Activated naive CD4-positive, alpha-beta T cell treated with anti-CD3 and anti-CD28 coated beads, Interleukin-2, amount 10 ng/mL, durations not matched to agents 7 days and 5 days (primary cell): ENCODE measurements around the gene FAM149A.

Experiments
- CTCF ChIA-PET: fragments of 350-600 bp; sonication (Branson Sonifier 250); formaldehyde crosslinking; loops from one replicate; lab custom pipeline; 2021; ENCODE audit warnings: antibody characterized with exemption; lab: Charles Lee
- DNase-seq: peaks from one replicate; pipeline ENCODE4 v3.0.0-alpha.2; 2020
- H3K27ac Mint-ChIP-seq: one replicate; pipeline ENCODE4 v1.8.0; 2021; ENCODE audit warnings: mild to moderate bottlenecking, moderate library complexity, mixed read lengths
- H3K27me3 Mint-ChIP-seq: one replicate; pipeline ENCODE4 v1.8.0; 2021; ENCODE audit warnings: mild to moderate bottlenecking, mixed read lengths
- H3K36me3 Mint-ChIP-seq: one replicate; pipeline ENCODE4 v1.8.0; 2021; ENCODE audit warnings: mixed read lengths
- H3K4me1 Mint-ChIP-seq: one replicate; pipeline ENCODE4 v1.8.0; 2021; ENCODE audit warnings: mixed read lengths
- H3K4me3 Mint-ChIP-seq: one replicate; pipeline ENCODE4 v1.8.0; 2021; ENCODE audit warnings: mild to moderate bottlenecking, moderate library complexity, mixed read lengths
- H3K9me3 Mint-ChIP-seq: one replicate; pipeline ENCODE4 v1.8.0; 2021; ENCODE audit warnings: mixed read lengths

Gene FAM149A

GRCh38 chr4:186128842-186129241 lies 24.3 kb downstream of the FAM149A start:
- H3K36me3 Mint-ChIP-seq = no peaks in the 10 kb centered on the region
- CTCF ChIA-PET = no interaction called here
- no peaks in the 10 kb centered on the region for H3K9me3 Mint-ChIP-seq
- no peak for DNase-seq
- H3K27me3 Mint-ChIP-seq = no peaks in the 10 kb centered on the region
- H3K4me1 Mint-ChIP-seq = peaks cover 6% of the 10 kb centered on the region
- no peak overlapping the region for H3K27ac Mint-ChIP-seq
- no peak overlapping the region for H3K4me3 Mint-ChIP-seq

- no peak for DNase-seq
- H3K9me3 Mint-ChIP-seq = no peaks in the 10 kb centered on the region
- peaks cover 12% of the 10 kb centered on the region for H3K4me1 Mint-ChIP-seq
- H3K27me3 Mint-ChIP-seq = no peaks in the 10 kb centered on the region
- CTCF ChIA-PET = no interaction called here
- no peak overlapping the region for H3K27ac Mint-ChIP-seq
- no peaks in the 10 kb centered on the region for H3K36me3 Mint-ChIP-seq
- H3K4me3 Mint-ChIP-seq = no peak overlapping the region
Measured at GRCh38 chr4:186131935-186132334, 27.4 kb downstream of the FAM149A start.

- Mint-ChIP-seq H3K4me1 (peaks cover 12% of the 10 kb centered on the region), H3K4me3 (no peak overlapping the region), H3K36me3 (no peaks in the 10 kb centered on the region), H3K27me3 (no peaks in the 10 kb centered on the region), H3K9me3 (no peaks in the 10 kb centered on the region), H3K27ac (no peak overlapping the region)
- CTCF ChIA-PET = interaction anchor here (0.9 kb wide), 1 partner anchor 65 kb away, joined by 3 read pairs; no protein-coding TSS in a partner anchor
- DNase-seq = no peak
Measured at GRCh38 chr4:186132577-186133242, 28.2 kb downstream of the FAM149A start.

DNA sequence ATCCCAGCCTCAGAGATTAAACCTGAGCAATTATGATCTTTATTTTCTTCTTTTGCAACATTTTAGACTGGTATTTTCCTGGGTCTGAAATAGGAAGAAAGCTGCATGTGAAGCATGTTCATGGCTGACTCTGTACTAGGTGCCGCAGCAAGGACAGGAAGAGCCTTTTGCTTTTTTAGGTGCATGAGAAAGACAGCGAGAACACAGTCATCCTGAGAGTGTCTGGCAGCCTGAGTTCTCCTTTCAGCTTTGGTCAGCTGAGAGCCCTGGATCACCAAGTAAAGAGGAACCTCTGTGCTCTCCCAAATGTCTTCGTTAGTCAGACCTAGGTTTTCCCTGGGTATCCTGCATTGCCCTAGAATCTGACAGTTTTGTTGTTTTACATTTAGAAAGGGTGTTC lies 29.8 kb downstream of the FAM149A start:
- peak overlapping the region; percentile 3 for H3K27ac Mint-ChIP-seq
- no peaks in the 10 kb centered on the region for H3K27me3 Mint-ChIP-seq
- peaks cover 12% of the 10 kb centered on the region for H3K4me1 Mint-ChIP-seq
- H3K9me3 Mint-ChIP-seq = no peaks in the 10 kb centered on the region
- H3K36me3 Mint-ChIP-seq = no peaks in the 10 kb centered on the region
- CTCF ChIA-PET = interaction anchor here (5.0 kb wide), 1 partner anchor 66 kb away, joined by 44 read pairs; the partner anchor contains the start of gene TLR3
- no peak overlapping the region for H3K4me3 Mint-ChIP-seq
- DNase-seq = no peak

GRCh38 chr4:186134861-186135260 lies 30.4 kb downstream of the FAM149A start:
- Mint-ChIP-seq H3K9me3 (no peaks in the 10 kb centered on the region), H3K27ac (no peak overlapping the region), H3K4me3 (no peak overlapping the region), H3K27me3 (no peaks in the 10 kb centered on the region), H3K36me3 (no peaks in the 10 kb centered on the region), H3K4me1 (peaks cover 12% of the 10 kb centered on the region)
- CTCF ChIA-PET = interaction anchor here (5.0 kb wide), 1 partner anchor 67 kb away, joined by 44 read pairs; the partner anchor contains the start of gene TLR3
- DNase-seq = no peak

- peaks cover 10% of the 10 kb centered on the region for H3K27me3 Mint-ChIP-seq
- H3K4me3 Mint-ChIP-seq = no peak overlapping the region
- no peaks in the 10 kb centered on the region for H3K9me3 Mint-ChIP-seq
- H3K4me1 Mint-ChIP-seq = peaks cover 11% of the 10 kb centered on the region
- H3K27ac Mint-ChIP-seq = no peak overlapping the region
- no peak for DNase-seq
- CTCF ChIA-PET = interaction anchor here (0.6 to 5.0 kb wide), 13 partner anchors 8 to 501 kb away, joined by 3 to 44 read pairs (median 3); partner anchors contain the start of gene TLR3
- H3K36me3 Mint-ChIP-seq = no peaks in the 10 kb centered on the region
Measured at GRCh38 chr4:186137196-186137794, 32.8 kb downstream of the FAM149A start.

- CTCF ChIA-PET = no interaction called here
- no peak overlapping the region for H3K27ac Mint-ChIP-seq
Measured at GRCh38 chr4:186144198-186144945, 39.9 kb downstream of the FAM149A start.

DNA sequence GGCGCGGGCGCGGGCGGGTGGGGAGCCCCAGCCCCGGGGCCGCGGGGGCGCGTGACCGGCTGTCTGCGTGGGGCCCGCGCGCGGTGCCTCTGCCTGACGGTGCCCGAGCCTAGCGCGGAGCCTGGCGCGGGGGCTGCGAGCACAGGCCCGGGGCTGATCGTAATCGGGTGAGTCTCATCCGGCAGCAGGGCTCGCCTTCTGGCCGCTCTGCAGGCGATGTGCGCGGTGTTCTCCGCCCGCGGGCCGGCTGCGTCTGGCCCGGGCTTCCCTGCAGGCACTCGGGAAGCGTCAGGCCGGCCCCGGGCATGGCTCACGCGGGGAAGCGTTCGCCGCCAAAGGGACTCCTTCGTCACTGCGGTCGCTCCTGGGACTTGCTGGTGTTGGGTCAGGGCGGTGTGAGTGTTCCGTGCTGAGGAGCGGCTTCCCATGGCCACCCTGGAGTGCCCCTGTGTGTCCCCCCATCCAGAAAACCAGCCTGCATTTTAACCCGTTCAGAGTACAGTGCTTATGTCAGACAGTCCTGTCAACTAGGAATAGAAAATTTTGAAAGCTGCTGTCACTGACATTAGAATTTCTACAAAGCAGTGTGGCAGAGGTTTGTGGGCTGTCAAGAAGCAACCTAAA lies 40.6 kb downstream of the FAM149A start:
- peak; percentile 30 for DNase-seq
- H3K4me3 Mint-ChIP-seq = peak overlapping the region; percentile 69
- H3K36me3 Mint-ChIP-seq = no peaks in the 10 kb centered on the region
- CTCF ChIA-PET = interaction anchor here (0.6 kb wide), 1 partner anchor 8 kb away, joined by 3 read pairs; no protein-coding TSS in a partner anchor
- peaks cover 11% of the 10 kb centered on the region for H3K4me1 Mint-ChIP-seq
- no peak overlapping the region for H3K27ac Mint-ChIP-seq
- peaks cover 56% of the 10 kb centered on the region for H3K27me3 Mint-ChIP-seq
- H3K9me3 Mint-ChIP-seq = no peaks in the 10 kb centered on the region

More at GRCh38 chr4:186144198-186144945, 39.9 kb downstream of the FAM149A start:
- peaks cover 11% of the 10 kb centered on the region for H3K4me1 Mint-ChIP-seq
- peaks cover 56% of the 10 kb centered on the region for H3K27me3 Mint-ChIP-seq
- H3K36me3 Mint-ChIP-seq = no peaks in the 10 kb centered on the region
- DNase-seq = peak; percentile 29
- no peaks in the 10 kb centered on the region for H3K9me3 Mint-ChIP-seq
- peak overlapping the region; percentile 68 for H3K4me3 Mint-ChIP-seq

DNA sequence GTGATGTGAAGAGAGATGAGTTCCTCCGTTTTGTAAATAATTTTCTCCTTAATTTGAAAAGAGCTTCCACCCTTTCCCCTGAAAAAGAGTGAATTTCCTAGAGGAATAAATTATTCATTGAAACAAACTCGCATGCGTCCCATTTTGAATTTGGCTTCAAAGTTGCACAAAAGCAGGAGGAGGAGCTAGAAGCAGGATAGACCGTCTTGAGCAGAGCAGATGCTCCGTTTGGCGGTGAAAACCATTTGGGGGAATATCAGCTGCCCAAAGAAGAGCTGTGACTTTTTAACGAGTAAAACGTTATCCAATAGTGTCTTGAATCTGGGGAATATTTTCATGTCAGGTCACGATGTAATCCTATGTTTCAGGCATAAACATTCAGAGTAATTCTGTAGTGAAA lies 42.0 kb downstream of the FAM149A start:
- DNase-seq = no peak
- no peak overlapping the region for H3K4me3 Mint-ChIP-seq
- peaks cover 11% of the 10 kb centered on the region for H3K4me1 Mint-ChIP-seq
- peaks cover 53% of the 10 kb centered on the region for H3K27me3 Mint-ChIP-seq
- H3K36me3 Mint-ChIP-seq = no peaks in the 10 kb centered on the region
- CTCF ChIA-PET = interaction anchor here (1.1 to 1.3 kb wide), 4 partner anchors 9 to 108 kb away, joined by 3 to 6 read pairs (median 4); no protein-coding TSS in a partner anchor
- H3K27ac Mint-ChIP-seq = no peak overlapping the region
- no peaks in the 10 kb centered on the region for H3K9me3 Mint-ChIP-seq

DNA sequence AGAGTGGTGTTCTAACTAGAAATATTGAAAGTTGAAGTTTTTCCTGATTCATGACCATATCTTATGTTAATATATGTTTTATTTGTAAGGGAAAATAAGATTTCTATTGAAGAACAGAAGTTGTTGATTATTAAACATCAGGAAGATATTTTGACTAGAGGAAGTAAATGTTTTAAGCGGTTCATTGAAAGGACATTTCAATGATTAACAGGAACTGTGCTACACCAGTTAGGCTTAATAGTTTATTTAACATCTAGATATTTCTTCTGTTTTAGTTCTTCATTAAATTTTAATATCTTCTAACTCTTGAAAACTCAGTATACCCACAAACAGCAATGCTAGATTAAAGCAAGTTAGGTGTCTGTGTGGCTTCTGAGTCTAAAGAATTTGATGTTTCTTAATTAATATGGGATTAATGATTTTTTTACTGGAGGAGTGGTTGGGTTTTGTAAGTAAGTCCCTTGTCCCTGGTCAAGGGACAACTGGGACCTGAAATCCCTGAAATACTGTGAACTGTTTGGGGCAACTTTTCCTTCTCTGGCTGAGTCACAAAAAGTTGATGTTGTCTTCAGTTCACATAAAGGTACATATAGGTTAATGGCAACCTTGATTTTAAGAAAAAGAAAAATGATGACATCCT lies 44.0 kb downstream of the FAM149A start:
- Mint-ChIP-seq H3K9me3 (no peaks in the 10 kb centered on the region), H3K4me3 (no peak overlapping the region), H3K27me3 (peaks cover 36% of the 10 kb centered on the region), H3K36me3 (no peaks in the 10 kb centered on the region), H3K4me1 (peaks cover 11% of the 10 kb centered on the region), H3K27ac (no peak overlapping the region)
- no peak for DNase-seq
- CTCF ChIA-PET = no interaction called here

DNA sequence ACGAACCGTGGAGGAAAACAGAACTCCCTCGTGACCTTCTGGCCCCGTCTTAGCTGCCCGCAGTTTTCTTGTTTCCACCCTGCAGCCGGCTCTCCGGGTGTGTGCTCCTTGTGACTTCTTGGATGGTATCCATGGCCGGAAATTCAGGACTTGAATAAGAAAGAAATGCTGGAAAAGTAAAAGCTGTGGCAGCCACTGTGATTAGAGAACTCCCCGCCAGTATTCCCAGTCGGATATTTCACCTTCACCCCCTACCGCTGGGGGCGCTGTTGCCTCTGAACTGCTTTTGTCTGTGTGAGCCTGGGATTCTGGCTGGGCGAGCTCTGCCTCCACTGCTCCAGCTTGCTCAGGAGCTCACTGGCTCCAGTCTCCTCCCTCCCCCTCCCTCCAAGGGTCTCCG lies 45.4 kb downstream of the FAM149A start:
- Mint-ChIP-seq H3K36me3 (no peaks in the 10 kb centered on the region), H3K9me3 (no peaks in the 10 kb centered on the region), H3K27ac (no peak overlapping the region), H3K27me3 (peaks cover 23% of the 10 kb centered on the region), H3K4me3 (no peak overlapping the region), H3K4me1 (peaks cover 4% of the 10 kb centered on the region)
- peak; percentile 45 for DNase-seq
- CTCF ChIA-PET = interaction anchor here (0.7 to 1.1 kb wide), 3 partner anchors 9 to 54 kb away, joined by 3 to 5 read pairs (median 4); no protein-coding TSS in a partner anchor

DNA sequence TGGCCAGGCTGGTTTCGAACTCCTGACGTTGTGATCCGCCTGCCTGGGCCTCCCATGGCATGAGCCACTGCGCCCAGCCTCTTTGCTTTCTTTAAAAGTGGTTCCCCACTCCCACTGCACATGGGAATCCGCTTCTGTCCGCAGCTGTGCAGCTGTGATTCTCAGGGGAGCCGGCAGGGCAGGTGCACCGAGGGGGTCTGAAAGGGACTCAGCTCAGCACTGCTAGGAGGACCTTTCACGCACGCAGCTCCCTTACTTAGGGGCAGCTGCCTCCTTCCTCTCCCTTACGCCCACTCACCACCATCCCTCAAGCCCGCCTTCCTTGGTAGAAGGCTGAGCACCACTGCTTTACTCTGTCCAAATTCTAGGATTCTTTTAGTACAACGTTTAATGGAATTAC lies 46.4 kb downstream of the FAM149A start:
- no peak for DNase-seq
- Mint-ChIP-seq H3K27ac (no peak overlapping the region), H3K4me3 (no peak overlapping the region), H3K27me3 (peaks cover 14% of the 10 kb centered on the region), H3K36me3 (no peaks in the 10 kb centered on the region), H3K9me3 (no peaks in the 10 kb centered on the region), H3K4me1 (no peaks in the 10 kb centered on the region)
- CTCF ChIA-PET = interaction anchor here (1.0 kb wide), 1 partner anchor 13 kb away, joined by 3 read pairs; no protein-coding TSS in a partner anchor

DNA sequence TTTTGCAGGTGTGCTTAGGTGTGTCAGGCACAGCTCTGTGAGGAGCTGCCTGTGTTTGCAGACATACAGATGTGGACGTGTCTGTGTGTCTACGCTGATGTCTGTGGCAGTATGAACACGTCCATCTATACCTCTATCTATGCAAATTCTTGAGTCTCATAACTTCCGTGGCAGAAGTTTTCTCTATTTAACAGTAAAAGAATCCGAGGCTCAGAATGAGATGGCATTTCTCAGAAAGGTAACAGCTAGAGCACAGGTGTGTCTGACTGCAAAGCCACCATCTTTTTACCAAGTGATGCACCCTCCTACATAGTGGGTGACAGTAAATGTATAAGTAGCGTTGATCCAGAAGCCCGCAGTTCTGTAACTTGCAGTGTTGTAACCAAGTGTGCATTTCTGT lies 47.0 kb downstream of the FAM149A start:
- H3K27ac Mint-ChIP-seq = no peak overlapping the region
- CTCF ChIA-PET = interaction anchor here (1.0 kb wide), 1 partner anchor 14 kb away, joined by 3 read pairs; no protein-coding TSS in a partner anchor
- H3K9me3 Mint-ChIP-seq = no peaks in the 10 kb centered on the region
- H3K36me3 Mint-ChIP-seq = no peaks in the 10 kb centered on the region
- peaks cover 14% of the 10 kb centered on the region for H3K27me3 Mint-ChIP-seq
- no peaks in the 10 kb centered on the region for H3K4me1 Mint-ChIP-seq
- no peak for DNase-seq
- no peak overlapping the region for H3K4me3 Mint-ChIP-seq
